A172 (cell line): ENCODE measurements around the gene PRKG1. TPM values are rescaled to one million over a fixed set of nuclear protein-coding genes. Genes with fewer than 3 reads are reported as not detected.
"Not testable (repeated sequence)": the region's sequence is repeated elsewhere in the genome, so short reads cannot be mapped to it uniquely, and the experiment has no call there.

ENCODE experiments used
- DNase-seq: peaks from one replicate; pipeline ENCODE4 v3.0.0-alpha.2; 2015; ENCODE audit warnings: low spot score
- total RNA-seq: library from RNA; depleted of rRNA; stranded (reverse); fragments of >200 nt; shearing (Covaris generic); gene quantifications from 2 replicates; pipeline ENCODE4 v1.2.3, GENCODE V29; 2014

PRKG1 gene
- total RNA-seq, 1 experiment from 2014 or later, result 0.22 TPM

DNA sequence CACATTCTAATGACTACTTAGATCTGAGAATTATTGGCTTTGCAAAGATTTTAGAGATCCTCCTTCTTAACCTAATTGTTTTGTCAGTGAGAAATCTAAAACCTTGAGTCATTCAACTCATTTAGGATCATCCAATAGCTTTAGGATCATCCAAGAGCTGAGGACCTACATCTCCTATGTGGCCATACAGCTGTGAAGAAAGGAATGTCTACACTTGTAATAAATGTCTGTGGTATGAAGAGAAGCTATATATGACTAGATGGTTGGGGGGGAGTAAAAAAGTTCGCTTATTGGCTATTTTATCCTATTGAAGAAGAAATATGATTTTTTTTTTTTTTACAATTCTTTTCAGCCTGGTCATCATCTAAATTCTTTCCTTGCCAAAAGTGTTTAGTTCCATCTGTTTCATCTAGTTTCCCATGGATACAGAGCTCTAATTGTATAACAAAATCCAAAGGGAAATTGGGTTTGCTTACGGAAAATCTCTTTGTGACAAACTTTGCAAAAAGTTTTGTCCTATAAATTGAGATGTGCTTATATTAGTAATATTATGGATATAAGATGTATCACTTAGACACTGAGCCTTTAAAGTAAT, 196.7 kb downstream of the PRKG1 start:
- DNase-seq, result no peak

DNA sequence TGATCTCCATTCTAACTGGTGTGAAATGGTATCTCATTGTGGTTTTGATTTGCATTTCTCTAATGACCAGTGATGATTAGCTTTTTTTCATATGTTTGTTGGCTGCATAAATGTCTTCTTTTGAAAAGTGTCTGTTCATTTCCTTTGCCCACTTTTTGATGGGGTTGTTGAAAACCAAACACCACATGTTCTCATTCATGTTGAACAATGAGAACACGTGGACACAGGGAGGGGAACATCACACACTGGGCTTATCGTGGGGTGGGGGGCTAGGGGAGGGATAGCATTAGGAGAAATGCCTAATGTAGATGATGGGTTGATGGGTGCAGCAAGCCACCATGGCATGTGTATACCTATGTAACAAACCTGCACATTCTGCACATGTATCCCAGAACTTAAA, 197.8 kb downstream of the PRKG1 start:
- DNase-seq, result not testable (repeated sequence)

DNA sequence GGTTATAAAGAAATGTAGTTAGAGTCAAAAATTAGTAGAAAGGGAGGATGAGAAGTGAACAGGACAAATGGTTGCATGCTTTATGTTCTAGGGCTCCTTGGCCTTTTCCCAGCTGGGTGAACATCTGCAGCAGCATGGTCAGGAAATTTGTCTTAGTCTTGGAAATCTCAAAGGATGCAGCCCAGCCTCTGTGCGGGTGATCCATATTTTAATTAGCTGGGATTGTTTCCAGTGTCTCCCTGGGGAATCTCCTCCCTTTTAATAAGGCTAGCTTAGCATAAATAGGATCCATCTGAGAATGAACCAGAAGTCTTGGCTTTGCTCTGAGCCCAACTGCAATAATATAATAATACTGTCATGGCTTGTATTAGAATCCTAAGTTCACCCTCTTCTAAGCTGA, 198.3 kb downstream of the PRKG1 start:
- no peak for DNase-seq

DNA sequence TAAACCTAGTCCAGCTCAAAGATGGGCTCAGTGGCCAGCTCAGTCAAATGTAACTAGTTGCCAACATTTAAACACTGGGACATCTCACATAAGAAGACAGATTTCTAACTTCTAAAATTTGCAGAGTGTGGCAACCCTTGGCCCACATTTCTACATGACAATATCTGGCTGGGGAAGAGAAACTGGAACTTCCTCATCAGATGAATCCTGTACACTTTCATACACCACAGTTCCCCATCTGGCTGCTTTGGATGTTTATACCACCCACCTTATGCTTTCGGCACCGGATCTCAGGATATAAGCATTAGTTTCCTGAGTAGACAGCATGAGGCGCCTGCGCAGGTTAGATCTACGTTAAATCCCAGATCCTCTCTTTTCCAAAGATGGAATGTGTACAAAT, 199.3 kb downstream of the PRKG1 start:
- DNase-seq, result no peak

DNA sequence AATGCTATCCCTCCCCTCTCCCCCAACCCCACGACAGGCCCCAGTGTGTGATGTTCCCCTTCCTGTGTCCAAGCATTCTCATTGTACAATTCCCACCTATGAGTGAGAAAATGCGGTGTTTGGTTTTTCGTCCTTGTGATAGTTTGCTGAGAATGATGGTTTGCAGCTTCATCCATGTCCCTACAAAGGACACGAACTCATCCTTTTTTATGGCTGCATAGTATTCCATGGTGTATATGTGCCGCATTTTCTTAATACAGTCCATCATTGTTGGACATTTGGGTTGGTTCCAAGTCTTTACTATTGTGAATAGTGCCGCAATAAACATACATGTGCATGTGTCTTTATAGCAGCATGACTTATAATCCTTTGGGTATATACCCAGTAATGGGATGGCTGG, 201.8 kb downstream of the PRKG1 start:
- not testable (repeated sequence) for DNase-seq

DNA sequence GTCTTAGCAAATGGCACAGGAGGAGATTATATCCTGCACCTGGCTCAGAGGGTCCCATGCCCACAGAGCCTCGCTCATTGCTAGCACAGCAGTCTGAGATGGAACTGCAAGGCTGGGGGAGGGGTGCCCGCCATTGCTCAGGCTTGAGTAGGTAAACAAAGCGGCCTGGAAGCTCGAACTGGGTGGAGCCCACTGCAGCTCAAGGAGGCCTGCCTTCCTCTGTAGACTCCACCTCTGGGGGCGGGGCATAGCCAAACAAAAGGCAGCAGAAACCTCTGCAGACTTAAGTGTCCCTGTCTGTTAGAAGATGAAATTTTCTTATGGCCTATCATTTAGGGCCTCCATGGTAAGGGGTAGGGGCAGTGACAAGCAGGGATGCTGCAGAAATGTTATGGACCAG, 207.1 kb downstream of the PRKG1 start:
- DNase-seq, result not testable (repeated sequence)

DNA sequence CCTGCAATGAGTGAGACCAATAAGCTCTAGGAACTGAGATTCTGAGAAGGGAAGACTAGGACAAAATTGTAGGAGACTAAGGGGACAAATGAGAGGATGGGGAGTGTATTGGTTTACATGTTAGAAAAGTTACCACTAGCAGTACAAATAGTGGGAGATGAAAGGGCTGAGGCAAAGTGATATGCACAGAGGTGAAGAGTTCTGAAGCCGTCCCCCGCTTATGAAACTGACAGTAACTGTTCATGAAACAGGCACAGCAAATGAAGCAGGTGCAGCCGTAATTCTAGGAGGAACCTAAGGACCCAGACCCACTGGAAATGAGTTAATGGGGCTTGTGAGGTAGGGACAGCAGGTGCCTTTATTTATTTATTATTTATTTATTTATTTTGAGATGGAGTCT, 211.3 kb downstream of the PRKG1 start:
- DNase-seq, result no peak

DNA sequence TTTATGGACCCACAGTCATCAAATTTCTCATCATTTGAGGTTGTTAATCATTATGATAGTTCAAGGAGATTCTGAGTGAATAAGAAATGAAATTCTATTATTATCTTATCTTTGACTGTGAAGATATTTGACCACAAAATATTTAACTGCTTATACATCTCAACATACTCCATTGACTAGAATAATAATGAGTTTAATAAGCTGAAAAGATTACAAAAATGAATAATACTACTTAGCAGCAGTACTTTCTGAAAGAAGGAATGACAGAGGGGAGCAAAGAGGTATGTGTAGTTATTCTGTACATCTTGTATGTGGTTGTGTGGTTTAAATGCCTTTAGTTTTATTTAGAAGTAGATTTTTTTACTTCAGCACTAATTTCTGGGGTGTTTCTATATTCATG, 214.2 kb downstream of the PRKG1 start:
- DNase-seq, result no peak

DNA sequence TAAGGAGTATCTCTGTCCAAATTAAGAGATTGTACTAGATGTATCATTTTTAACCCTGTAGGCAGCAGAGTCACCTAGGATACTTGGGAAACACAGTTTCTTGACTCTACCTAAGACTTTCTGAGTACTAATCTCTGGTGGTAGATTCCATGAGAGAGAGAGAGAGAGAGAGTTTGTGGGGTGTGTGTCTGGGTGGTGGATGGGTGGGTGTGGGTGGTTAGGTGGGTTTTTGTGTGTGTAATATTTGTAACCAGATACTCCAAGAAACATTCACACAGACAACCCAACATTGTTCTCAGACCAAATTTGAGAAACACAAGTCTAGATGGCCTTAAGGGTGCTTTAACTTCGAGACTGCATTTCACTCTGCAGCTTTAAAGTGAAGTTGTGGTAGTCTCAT, 215.2 kb downstream of the PRKG1 start:
- no peak for DNase-seq

DNA sequence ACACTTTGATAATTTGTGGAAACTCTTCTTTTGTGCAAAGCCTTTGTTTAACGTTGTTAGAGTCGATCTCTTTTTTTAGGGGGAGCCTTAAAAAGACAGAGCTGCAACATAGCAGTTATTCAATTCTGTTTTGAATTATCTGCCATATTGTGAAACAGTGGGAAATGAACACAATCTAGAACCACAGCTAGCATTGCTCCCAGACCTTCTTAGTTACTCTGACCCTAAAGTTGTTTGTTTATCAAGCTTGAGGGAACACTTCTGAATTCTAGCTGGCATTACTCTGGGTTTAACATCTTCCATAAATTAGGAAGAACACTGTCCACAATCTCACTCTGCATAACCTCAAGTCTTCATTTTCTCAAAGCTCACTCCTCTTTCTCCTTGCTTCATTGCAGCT, 217.7 kb downstream of the PRKG1 start:
- no peak for DNase-seq

DNA sequence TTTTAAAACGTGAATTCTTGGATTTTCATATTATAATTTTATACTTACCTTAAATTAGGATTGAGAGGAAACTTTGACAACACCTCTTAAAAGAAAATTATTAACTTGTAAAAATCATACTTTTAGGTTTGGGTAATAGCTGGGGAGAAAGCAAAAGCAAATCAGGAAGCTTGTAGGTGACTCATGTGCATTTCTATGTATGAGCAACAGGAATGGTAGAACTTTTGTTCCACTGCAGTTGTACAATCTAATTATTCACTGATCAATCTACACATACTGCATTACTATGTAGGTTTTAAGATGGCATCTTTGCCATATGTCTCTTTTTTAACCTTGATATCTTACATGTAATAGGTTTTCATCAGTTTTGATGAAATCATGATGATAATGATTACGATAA, 223.2 kb downstream of the PRKG1 start:
- DNase-seq, result no peak

DNA sequence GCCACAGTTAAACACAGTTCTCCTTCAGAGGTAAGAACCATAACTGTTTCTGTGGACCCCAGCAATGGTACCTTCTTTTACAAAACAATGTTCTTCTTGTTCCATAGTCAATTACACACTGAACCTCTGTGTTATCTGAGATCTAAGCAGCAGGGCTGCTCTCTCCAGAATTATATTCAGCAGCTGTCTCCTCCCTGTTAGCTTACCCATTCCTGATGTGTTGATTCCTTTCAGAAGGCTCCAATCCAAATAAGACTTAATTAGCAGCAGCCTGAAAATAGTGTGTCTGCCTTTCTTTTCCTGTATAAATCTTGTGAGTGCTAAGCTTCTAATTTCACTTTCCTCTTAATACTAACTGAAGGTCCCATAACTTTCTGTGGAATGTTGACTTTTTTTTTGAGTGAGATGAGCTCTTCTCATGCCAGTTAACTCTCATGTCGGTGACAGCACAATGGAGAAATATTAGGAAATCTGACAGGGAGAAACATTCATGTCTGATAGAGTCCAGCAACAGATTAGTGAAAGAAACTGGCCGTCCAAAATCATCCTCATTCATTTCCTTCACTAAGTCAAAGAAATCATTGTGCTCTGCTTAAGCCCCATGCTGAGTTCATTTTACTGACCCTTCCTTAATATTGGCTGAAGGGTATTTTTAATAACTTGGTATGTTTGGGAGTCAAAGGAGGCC, 226.5 kb downstream of the PRKG1 start:
- DNase-seq, result no peak

DNA sequence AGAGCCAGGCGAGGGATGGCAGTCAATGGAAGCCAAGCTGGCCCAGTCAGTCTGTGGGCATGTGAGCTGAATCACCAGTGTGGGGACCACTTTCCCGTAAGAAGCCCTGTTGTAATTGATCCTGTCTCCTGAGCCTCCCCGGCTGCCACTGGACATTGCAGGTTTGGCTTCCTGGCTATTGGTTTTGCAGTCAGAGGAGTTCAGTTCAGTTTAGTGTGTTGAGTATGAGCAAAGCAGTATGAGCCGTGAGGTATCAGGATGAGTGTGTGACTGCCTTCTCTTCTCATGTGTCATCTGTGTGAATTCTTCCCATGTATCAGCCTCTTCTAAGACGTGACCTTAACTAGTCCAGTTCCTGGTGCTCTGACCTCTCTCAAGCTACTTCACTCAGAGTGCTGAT, 227.4 kb downstream of the PRKG1 start:
- DNase-seq, result no peak

DNA sequence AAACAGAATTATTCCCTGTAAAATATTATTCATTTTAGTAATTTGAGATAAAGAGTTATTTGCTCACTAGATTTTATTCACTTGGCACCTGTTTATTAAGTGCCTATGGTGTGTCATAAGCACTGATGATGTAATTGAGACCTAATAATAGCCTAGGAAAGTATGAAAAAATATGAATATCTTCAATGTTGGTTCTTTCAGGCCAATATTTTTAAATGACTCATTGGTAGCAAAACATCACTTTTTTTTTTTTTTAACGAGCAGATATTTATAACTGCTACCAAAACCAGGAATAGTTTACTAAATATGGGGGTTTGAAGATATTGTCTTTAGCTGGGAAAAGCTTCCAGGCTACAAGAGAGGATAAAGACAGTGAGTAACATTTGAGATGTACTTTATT, 228.0 kb downstream of the PRKG1 start:
- DNase-seq, result no peak

DNA sequence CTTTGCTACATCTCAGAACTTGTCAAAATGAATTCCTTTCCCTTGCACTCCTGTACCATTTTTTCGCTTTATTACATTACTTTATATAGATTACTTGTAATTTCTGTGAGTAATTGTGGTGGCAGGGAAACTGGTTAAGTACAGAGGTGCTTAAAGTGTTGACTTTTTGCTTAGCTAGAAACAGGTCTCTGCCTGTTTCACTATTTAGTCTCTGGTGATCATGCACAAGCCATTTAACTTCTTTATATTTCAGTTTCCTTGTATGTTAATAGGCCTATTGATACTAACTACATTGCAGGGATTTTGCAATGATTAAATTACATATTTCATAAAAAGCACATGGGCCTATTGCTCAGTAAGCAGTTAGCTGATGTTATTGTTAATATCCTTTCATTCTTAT, 233.8 kb downstream of the PRKG1 start:
- DNase-seq, result no peak

DNA sequence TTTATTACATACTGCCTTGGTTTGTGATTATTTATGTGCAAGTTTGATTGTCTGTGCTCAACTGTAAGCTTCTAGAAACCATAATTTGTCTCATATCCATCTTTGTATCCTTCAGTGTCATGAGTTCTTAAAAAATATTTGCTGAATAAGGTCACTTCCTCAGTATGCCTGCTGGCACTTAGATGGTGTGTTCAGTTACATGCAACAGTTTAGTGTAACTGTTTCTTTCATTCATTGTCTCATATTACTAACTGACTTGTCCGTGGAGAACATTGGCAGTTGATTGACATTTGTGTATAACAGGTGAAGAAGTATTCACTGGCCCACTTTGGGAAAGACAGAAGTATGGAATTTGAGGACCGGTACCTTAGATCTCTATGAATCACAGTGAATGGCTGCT, 236.9 kb downstream of the PRKG1 start:
- DNase-seq, result no peak

DNA sequence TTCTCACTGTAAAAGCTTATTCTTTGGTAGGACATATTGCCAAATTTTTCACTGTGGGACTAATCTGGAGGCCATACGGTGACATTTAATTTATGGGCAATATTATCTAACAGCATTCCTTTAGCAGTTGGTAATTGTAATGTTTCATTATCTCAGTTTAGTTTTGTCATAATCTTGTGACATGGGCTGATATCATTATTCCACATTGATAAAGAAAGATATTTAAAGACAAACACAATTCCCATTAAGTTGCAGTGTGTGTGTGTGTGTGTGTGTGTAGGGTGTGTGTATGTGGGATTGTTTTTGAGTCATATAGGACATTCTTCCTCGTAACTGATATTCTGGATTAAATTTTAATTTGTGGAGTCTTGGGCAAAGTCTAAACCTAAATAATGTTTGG, 238.5 kb downstream of the PRKG1 start:
- no peak for DNase-seq

DNA sequence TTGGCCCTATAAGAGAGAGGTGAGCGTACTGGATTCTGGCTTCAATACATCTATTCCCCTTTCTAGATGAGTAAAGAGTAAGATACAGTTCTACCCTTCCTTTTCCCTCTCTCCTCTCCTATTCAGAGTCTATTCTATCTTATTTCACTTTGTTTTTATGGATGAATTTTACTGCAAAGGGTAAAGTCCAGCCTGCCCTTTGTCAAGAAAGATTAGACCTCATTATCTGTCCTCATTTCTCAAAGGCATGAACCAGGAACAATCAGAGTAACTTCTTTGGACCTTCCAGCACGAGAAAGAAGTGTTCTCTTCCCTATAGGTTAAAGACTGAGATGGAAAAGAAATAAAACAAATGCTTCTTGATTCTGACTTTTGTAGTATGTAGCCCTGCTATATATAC, 239.0 kb downstream of the PRKG1 start:
- DNase-seq, result no peak

DNA sequence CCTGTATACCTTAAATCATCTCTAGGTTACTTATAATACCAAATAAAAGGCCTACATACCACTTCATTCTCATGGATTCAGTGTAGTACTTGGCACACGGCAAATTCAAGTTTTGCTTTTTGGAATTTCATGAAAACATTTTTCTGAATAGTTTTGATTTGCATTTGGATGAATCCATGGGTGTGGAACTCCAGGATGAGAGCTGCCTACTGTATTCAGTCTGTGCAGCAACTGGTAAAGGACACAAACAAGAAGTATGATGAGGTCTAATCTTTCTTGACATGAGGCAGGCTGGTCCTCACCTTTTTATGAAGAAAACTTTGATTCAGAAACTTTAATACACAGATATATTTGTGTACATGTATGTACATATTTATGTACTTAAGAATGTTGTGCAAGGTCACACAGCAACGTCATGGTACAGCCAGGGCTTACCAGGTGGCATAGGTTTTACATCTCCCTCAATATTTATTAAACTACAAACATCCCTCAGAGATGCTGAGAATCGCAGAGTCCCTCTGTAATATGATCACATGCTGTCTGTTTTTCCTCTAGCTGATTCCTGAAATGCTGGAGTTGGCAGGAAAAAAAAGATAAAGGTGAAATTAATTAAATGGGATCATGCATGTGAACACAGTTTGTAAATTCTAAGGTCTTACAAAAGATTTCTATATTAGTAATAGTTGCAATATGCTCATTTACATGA, 239.6 kb downstream of the PRKG1 start:
- no peak for DNase-seq

DNA sequence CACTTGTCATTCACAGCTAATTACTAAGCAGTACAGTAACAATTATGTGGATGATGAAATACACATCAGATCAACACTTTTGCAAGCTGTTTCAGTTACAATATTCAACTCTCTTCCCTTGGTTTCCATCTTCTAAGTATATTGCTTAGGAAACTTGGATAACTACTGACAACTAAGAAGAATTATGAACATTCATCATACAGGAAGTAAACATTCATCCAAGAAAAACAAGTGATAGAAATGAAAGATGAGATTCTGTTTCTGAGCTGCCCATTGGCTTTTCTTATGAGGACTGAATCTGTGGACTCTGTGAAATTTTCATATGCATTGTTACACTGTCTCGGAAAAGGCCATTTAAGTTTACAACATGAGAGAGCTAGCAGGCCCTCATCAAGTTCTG, 240.2 kb downstream of the PRKG1 start:
- DNase-seq, result no peak

DNA sequence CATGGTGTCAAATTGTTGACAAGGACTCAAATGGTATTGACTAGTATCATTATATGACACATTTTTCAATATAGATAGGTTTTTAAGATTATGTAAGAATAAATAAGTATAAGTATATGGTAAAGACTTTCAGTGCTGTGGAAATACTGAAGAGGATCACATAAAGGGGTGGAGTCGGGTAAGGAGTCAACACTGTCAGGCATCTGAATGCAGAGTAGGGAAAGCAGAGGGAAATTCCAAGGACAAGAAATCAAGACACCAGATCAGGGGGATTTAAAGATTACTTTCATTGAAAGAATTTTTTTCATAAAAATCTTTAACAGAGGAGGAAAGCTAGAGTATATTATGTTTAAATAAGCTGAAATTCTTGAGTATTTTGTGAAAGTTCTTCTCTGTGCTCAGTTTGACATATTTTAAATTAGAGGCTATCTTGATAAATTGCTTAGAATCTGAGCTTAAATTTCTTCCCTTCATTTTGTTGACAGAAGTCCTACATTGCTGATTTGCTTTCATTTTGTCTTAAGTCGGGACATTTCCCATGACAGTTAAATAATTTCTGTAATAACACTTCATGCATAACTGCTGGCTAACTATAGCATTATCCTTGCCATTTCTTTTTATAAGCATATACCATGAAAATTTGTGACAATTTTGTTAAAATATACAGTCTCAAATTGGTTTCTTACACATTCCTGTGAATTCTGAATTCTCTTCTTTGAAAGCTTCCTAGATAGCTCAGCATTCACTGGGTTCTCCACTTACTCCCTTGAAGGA, 244.3 kb downstream of the PRKG1 start:
- DNase-seq, result no peak

DNA sequence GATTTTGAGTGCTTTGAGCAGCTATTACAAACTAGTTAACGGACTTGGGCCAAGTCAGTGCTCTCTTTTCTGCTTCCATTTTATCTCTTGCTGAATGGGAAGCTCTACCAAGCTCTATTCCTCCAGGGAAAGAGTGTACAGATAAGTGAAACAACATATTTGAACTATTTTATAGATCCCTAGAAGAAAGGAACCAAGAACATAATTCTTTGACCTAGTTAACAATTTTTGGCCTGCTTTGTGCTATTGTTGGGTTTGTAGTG, 244.8 kb downstream of the PRKG1 start:
- DNase-seq, result no peak

DNA sequence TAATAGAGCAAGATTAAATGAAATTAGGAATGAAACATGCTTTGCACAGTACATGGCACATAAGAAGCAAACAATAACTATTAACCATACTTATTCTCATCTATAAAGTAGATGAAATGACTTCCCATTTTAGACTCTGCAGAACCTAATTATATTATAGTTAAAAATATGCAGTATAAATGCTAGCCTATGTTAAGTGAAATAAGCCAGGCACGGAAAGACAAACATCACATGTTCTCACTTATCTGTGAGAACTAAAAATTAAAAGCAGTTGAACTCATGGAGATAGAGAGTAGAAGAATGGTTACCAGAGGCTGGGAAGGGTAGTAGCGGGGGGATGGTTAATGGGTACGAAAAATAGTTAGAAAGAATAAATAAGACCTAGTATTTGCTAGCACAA, 247.0 kb downstream of the PRKG1 start:
- no peak for DNase-seq
